ENCODE results near the gene HNRNPUL1.

HNRNPUL1 gene

DNA sequence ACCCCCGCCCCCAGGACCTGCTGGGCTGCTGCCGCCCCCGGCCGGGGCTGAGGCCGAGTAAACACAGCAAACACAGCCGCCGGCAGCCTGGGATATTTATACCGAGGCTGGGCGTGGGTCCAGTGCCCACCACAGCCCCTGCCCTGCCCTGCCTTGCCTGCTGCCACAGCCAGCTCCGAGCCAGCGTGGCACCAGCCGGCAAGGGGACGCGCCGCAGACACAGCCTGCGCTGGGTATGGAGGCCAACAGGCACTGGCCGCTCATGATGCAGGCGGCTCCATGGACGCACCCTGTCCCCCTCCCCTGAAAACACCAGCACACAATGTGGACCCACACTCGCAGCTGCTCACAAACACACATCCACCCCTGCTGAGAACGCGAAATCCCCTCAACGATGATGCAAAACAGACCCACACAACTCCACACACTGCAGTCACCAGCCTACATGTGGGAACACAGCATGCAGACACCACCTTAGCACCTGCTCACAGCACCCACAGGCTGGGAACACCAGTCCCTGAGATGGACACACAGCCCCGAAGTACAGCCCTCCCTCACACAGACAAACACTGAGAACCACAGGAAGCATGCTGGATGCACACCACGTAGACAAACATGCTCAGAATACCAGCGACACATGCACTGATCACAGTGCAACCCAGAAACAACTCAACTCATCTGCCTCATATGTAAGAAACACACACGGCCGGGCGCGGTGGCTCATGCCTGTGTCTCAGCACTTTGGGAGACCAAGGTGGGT lies 62.0 kb downstream of the HNRNPUL1 start:
- Mint-ChIP-seq H3K27me3 (ENCODE audit: low read depth) (no peaks in the 10 kb centered on the region), H3K9me3 (no peaks in the 10 kb centered on the region), H3K36me3 (ENCODE audit: low read depth) (peaks cover 56% of the 10 kb centered on the region), H3K4me3 (peak overlapping the region; percentile 76), H3K27ac (peak overlapping the region; percentile 79), H3K4me1 (ENCODE audit: low read depth) (peaks cover 43% of the 10 kb centered on the region)
- no peak for DNase-seq (ENCODE audit: low spot score)

DNA sequence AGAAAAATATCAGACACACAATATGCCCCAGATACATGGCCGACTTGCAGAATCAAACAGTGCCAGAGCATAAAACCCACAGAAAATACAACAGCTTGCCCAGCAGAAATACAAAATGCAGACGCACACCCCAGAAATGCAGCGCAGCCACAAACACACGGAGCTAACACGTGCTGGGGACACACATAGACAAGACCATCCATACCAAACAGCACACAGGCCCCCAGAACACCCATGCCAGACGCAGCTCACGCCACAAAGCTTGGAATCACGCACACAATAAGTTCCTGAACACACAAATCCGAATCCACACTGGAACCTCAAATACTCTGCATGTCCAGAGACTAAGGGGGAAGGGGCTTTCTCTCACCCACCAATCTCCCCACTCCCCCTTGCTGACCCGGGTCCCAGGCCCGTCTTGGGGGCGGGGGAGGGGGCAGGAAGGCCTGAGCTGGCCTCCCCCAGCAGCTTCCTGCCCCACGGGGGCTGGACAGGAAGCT lies 63.0 kb downstream of the HNRNPUL1 start:
- Mint-ChIP-seq H3K27me3 (ENCODE audit: low read depth) (no peaks in the 10 kb centered on the region), H3K9me3 (no peaks in the 10 kb centered on the region), H3K36me3 (ENCODE audit: low read depth) (peaks cover 62% of the 10 kb centered on the region), H3K4me1 (ENCODE audit: low read depth) (peaks cover 50% of the 10 kb centered on the region), H3K4me3 (peak overlapping the region; percentile 76), H3K27ac (peak overlapping the region; percentile 79)
- DNase-seq (ENCODE audit: low spot score) = no peak

DNA sequence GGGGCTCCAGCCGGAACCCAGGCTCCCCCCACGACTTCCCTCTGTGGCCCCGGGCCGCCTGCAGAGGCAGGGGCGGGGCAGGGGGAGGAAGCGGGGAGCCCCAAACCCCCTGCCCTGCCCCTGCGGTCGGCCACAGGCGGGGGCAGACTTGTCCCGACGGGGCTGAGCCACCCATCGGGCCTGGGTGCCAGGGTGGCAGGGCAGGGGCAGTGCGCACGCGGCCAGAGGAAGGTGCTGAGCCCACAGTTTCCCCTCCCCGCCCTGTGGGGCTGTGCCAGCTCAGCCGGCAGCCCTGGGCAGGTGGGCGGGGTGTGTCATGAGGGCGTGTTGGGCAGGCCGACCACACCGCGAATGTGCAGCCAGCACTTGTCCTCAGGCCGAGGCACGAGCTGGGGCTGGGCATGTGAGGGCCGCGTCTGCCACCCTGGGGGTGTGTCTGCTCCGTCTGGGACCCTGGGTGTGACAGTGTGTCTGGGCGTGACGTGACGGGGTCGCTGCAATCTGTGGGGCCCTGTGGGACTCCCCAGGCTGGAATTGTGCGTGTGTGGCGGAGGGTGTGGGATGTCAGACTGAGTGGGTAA lies 63.5 kb downstream of the HNRNPUL1 start:
- Mint-ChIP-seq H3K27ac (peak overlapping the region; percentile 92), H3K36me3 (ENCODE audit: low read depth) (peaks cover 64% of the 10 kb centered on the region), H3K4me3 (peak overlapping the region; percentile 80), H3K9me3 (no peaks in the 10 kb centered on the region), H3K4me1 (ENCODE audit: low read depth) (peaks cover 54% of the 10 kb centered on the region), H3K27me3 (ENCODE audit: low read depth) (no peaks in the 10 kb centered on the region)
- peak; percentile 90 for DNase-seq (ENCODE audit: low spot score)

DNA sequence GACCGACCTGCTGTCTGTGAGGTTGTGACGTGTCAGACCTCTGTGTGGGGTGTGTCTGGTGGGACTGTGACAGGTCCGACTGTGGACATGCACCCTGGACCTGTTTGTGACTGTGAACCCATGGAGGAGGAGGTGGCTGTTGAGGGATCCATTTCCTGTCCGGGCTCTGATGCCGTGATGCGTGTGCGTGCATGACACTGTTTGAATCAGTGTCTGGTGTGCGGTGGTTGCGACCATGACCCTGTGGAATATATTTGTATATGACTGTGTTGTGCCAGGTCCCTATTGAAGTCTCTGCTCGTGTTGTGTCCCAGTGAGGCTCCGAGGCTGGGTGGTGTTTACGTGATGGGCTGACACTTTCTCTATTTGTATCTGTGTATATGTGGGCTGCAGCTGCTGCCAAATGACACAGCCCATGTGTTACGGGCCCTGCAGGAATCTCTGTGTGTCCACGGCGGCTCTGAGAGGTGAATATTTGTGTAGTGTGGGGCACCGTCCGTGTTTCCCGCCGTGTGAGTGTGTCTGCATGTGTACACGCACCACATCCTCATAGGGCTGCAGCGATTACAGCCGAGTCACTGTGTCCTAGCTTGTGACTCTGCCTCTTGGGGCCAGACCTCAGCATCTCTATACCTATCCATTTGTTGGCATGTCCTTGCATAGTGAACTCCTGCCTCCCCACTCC lies 64.1 kb downstream of the HNRNPUL1 start:
- Mint-ChIP-seq H3K36me3 (ENCODE audit: low read depth) (peaks cover 61% of the 10 kb centered on the region), H3K4me1 (ENCODE audit: low read depth) (peaks cover 53% of the 10 kb centered on the region)
- DNase-seq (ENCODE audit: low spot score) = peak; percentile 68

DNA sequence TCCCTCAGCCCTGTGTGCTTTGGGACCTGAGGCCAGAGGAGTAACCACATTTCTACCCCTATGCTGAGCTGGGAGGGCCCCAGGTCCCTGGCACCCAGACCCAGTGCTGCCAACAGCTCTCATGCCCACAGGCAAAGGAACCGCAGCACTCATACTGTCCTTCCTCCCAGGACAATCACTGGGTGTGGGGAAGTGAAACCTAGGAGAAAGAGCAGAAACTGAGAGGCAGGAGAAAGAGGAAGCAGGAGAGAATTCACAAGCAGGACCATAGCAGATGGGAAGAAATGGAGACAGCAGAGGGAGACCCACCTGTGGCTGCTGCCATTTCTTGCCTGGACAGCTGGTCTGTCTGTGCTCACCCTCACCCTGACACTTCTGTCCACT lies 64.7 kb downstream of the HNRNPUL1 start:
- Mint-ChIP-seq H3K4me1 (ENCODE audit: low read depth) (peaks cover 53% of the 10 kb centered on the region), H3K27me3 (ENCODE audit: low read depth) (no peaks in the 10 kb centered on the region), H3K27ac (peak overlapping the region; percentile 92), H3K4me3 (peak overlapping the region; percentile 80), H3K9me3 (no peaks in the 10 kb centered on the region), H3K36me3 (ENCODE audit: low read depth) (peaks cover 64% of the 10 kb centered on the region)
- no peak for DNase-seq (ENCODE audit: low spot score)

More for the DNA sequence above, 64.1 kb downstream of the HNRNPUL1 start:
- no peaks in the 10 kb centered on the region for H3K27me3 Mint-ChIP-seq (ENCODE audit: low read depth)
- no peaks in the 10 kb centered on the region for H3K9me3 Mint-ChIP-seq
- peak overlapping the region; percentile 80 for H3K4me3 Mint-ChIP-seq
- peak overlapping the region; percentile 92 for H3K27ac Mint-ChIP-seq

DNA sequence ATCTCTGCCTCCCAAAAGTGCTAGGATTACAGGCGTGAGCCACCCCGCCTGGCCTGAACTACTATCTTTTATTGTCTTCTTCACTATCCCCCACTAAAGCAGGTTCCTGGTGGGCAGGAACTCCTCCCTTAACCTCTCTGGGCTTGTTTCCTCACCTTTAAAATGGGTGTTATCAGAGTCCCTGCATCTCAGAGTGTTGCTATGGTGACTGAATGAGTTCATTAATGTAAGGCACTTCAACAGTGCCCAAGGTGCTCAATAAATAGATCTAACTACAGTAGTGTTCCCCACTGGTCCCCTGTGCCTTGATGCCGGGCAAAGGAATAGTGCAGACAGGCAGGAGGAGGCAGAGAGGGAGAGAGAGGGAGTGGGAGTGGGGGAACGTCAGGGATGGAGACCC lies 66.3 kb downstream of the HNRNPUL1 start:
- H3K27ac Mint-ChIP-seq = peak overlapping the region; percentile 90
- peak overlapping the region; percentile 54 for H3K4me3 Mint-ChIP-seq
- peaks cover 50% of the 10 kb centered on the region for H3K4me1 Mint-ChIP-seq (ENCODE audit: low read depth)
- no peak for DNase-seq (ENCODE audit: low spot score)
- peaks cover 57% of the 10 kb centered on the region for H3K36me3 Mint-ChIP-seq (ENCODE audit: low read depth)
- H3K27me3 Mint-ChIP-seq (ENCODE audit: low read depth) = no peaks in the 10 kb centered on the region
- no peaks in the 10 kb centered on the region for H3K9me3 Mint-ChIP-seq

DNA sequence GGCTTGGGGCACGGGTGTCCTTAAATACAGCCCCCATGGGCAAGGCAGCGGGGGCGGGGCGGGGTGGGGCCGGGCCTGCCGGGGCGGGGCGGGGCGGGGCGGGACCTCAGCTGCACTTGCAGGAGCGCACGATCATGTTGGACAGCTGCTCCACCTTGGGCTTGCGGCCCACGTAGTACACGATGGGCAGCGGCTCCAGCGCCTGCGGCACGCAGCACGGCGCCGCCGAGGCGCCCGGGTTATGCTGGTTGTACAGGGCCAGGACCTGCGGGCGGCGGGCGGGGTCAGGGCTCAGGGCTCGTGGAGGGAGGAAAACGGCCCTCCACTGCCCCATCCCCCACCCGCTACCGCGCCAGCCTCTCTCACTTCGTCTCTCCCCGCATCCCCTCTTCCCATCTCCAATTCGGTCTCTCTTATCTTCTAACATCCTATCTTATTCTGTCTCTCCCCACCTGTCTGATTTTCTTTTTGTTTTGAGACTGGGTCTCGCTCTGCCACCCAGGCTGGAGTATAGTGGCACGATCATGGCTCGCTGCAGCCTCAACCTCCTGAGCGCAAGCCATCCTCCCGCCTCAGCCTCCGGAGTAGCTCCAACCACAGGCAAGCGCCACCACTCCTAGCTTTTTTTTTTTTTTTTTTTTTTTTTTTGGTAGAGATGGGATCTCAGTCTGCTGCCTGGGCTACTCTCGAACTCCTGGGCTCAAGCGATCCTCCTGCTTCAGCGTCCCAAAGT lies 66.9 kb downstream of the HNRNPUL1 start:
- Mint-ChIP-seq H3K9me3 (no peaks in the 10 kb centered on the region), H3K4me1 (ENCODE audit: low read depth) (peaks cover 50% of the 10 kb centered on the region), H3K36me3 (ENCODE audit: low read depth) (peaks cover 58% of the 10 kb centered on the region), H3K27ac (peak overlapping the region; percentile 52), H3K27me3 (ENCODE audit: low read depth) (no peaks in the 10 kb centered on the region), H3K4me3 (peak overlapping the region; percentile 40)
- DNase-seq (ENCODE audit: low spot score) = no peak

DNA sequence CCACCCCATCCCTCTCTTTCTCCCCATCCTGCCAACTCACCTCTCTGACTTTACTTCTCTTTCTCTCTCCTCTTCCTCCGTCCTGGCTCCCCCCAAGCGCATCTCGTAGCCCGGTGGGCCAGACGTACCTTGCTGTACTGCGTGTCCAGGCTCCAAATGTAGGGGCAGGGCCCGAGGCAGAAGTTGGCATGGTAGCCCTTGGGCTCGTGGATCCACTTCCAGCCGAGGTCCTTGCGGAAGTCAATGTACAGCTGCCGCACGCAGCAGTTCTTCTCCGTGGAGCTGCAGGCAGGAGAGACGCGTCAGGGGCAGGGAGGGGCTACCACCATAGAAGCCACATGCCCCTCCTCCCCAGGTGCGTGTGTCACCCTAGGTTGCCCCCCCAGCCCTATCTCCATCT lies 67.8 kb downstream of the HNRNPUL1 start:
- peak overlapping the region; percentile 52 for H3K27ac Mint-ChIP-seq
- DNase-seq (ENCODE audit: low spot score) = no peak
- peaks cover 41% of the 10 kb centered on the region for H3K4me1 Mint-ChIP-seq (ENCODE audit: low read depth)
- H3K9me3 Mint-ChIP-seq = no peaks in the 10 kb centered on the region
- peaks cover 55% of the 10 kb centered on the region for H3K36me3 Mint-ChIP-seq (ENCODE audit: low read depth)
- no peak overlapping the region for H3K4me3 Mint-ChIP-seq
- no peaks in the 10 kb centered on the region for H3K27me3 Mint-ChIP-seq (ENCODE audit: low read depth)

DNA sequence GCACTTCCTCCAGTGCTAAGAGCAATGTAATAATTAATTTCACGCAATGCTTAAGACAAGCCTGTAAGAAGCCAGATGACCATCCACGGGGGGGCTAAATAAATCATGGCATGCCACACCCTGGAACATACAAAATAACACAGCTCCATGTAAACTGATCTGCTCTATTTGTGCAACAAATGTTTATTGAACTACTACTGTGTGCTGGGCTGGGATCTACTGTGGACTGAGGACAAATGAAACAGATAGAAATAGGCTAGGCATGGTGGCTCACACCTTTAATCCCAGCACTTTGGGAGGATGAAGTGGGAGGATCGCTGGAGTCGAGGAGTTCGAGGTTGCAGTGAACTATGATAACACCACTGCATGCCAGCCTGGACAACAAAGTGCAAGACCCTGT lies 68.3 kb downstream of the HNRNPUL1 start:
- Mint-ChIP-seq H3K9me3 (no peaks in the 10 kb centered on the region), H3K4me3 (no peak overlapping the region), H3K4me1 (ENCODE audit: low read depth) (peaks cover 39% of the 10 kb centered on the region), H3K27me3 (ENCODE audit: low read depth) (no peaks in the 10 kb centered on the region), H3K27ac (peak overlapping the region; percentile 21), H3K36me3 (ENCODE audit: low read depth) (peaks cover 54% of the 10 kb centered on the region)
- no peak for DNase-seq (ENCODE audit: low spot score)

DNA sequence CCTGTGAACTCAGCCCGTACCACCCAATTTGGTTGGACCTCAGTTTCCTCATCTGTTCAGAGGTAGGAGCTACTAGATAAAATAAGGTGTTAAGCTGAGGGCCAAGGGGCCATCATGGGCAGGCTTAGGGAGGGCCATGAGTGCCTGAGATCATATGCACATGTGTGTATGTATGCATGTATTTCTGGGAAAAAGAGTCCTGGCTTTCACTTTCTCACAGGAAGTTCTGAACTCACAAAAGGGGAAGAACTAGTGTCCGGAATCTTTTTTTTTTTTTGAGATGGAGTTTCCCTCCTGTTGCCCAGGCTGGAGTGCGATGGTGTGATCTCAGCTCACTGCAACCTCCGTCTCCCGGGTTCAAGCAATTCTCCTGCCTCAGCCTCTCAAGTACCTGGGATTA lies 70.6 kb downstream of the HNRNPUL1 start:
- Mint-ChIP-seq H3K4me3 (no peak overlapping the region), H3K36me3 (ENCODE audit: low read depth) (peaks cover 48% of the 10 kb centered on the region), H3K27ac (peak overlapping the region; percentile 15), H3K9me3 (no peaks in the 10 kb centered on the region), H3K27me3 (ENCODE audit: low read depth) (no peaks in the 10 kb centered on the region), H3K4me1 (ENCODE audit: low read depth) (peaks cover 27% of the 10 kb centered on the region)
- no peak for DNase-seq (ENCODE audit: low spot score)

DNA sequence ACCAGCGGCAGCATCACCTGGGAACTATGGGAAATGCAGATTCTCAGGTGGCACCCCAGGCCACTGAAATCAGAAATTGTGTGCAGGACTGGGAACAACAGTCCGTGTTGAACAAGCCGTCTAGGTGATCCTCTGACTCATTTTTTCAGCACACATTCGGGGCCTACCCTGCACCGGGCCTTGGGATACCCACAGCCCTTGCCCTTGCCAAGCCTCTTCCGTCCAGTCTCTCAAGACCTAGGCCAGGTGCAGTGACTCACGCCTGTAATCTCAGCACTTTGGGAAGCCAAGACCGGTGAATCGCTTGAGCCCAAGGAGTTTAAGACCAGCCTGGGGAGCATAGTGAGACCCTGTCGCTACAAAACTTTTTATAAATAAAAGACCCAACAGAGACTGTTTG lies 71.3 kb downstream of the HNRNPUL1 start:
- no peaks in the 10 kb centered on the region for H3K27me3 Mint-ChIP-seq (ENCODE audit: low read depth)
- DNase-seq (ENCODE audit: low spot score) = no peak
- no peak overlapping the region for H3K4me3 Mint-ChIP-seq
- H3K27ac Mint-ChIP-seq = no peak overlapping the region
- no peaks in the 10 kb centered on the region for H3K9me3 Mint-ChIP-seq
- H3K4me1 Mint-ChIP-seq (ENCODE audit: low read depth) = peaks cover 28% of the 10 kb centered on the region
- H3K36me3 Mint-ChIP-seq (ENCODE audit: low read depth) = peaks cover 50% of the 10 kb centered on the region

DNA sequence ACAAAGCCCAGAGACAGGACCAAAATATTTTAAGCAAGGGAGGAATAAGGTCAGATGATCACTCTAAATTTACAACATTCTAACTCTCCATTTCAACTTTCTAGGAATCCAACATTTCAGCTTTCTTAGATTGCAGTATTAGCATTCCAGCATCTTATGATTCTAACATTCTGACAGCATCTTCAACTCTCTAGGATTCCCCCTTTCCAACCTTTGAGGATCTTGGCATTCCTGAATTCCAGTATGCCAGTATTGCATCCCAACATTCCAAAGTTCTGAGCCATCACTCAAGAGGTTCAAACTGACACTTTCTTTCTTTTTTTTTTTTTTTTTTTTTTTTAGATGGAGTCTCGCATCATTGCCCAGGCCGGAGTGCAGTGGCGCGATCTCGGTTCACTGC lies 75.8 kb downstream of the HNRNPUL1 start:
- no peak overlapping the region for H3K4me3 Mint-ChIP-seq
- DNase-seq (ENCODE audit: low spot score) = no peak
- no peaks in the 10 kb centered on the region for H3K9me3 Mint-ChIP-seq
- peak overlapping the region; percentile 45 for H3K27ac Mint-ChIP-seq
- H3K27me3 Mint-ChIP-seq (ENCODE audit: low read depth) = no peaks in the 10 kb centered on the region
- peaks cover 54% of the 10 kb centered on the region for H3K36me3 Mint-ChIP-seq (ENCODE audit: low read depth)
- H3K4me1 Mint-ChIP-seq (ENCODE audit: low read depth) = peaks cover 27% of the 10 kb centered on the region

DNA sequence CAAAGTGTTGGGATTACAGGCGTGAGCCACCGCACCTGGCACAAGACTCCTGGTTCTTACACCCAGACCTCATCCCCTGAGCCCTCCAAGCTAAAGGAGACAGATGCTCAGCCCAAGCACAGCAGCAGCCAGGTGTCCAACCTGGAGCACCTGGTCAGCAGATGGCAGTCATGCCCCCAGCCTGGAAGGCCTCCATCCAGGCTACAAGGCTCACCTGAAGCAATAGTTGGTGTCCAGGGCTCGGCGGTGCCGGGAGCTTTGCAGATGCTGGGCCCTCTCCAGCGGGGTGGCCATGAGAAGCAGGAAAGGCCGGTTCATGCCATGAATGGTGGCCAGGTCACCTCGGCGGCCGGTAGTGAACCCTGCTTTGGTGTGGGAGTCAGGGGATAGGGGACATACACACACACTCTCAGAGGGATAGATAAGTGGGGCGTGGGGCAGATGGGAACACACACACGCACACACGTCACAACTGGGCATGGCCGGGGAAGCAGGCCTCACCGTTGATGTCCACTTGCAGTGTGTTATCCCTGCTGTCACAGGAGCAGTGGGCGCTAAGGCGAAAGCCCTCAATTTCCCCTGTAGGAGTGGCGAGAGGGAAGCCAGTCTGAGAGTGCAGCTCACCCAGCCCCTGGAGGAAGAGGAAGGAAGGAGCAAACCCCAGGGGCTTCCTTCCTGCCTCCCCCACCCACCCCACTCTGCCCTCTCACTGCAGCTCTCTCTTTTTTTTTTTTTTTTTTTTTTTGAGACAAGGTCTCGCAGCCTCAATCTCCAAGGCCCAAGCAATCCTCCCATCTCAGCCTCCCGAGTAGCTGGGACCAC lies 77.7 kb downstream of the HNRNPUL1 start:
- Mint-ChIP-seq H3K4me3 (peak overlapping the region; percentile 4), H3K4me1 (ENCODE audit: low read depth) (peaks cover 25% of the 10 kb centered on the region), H3K9me3 (no peaks in the 10 kb centered on the region), H3K27ac (no peak overlapping the region), H3K36me3 (ENCODE audit: low read depth) (peaks cover 59% of the 10 kb centered on the region), H3K27me3 (ENCODE audit: low read depth) (no peaks in the 10 kb centered on the region)
- DNase-seq (ENCODE audit: low spot score) = no peak
